H9 (cell line): ENCODE results near the gene POU2F3. TPM values are rescaled to one million over a fixed set of nuclear protein-coding genes. Genes with fewer than 3 reads are reported as not detected.

ENCODE experiments used
- DNase-seq: peaks from one replicate; pipeline ENCODE4 v3.0.0-alpha.2; 2017
- H2AFZ ChIP-seq: one replicate; pipeline ENCODE4 v1.6.1; 2013; ENCODE audit warnings: mild to moderate bottlenecking, low read length, control low read depth, moderate library complexity
- H2AK5ac ChIP-seq: 2 replicates; pipeline ENCODE4 v1.6.1; 2013; ENCODE audit warnings: low read length, control low read depth, mixed read lengths; ENCODE audit not compliant: insufficient read length
- H2BK120ac ChIP-seq: one replicate; pipeline ENCODE4 v1.6.1; 2013; ENCODE audit warnings: low read depth, mild to moderate bottlenecking, low read length, control low read depth, inconsistent platforms; ENCODE audit not compliant: poor library complexity, severe bottlenecking
- H2BK12ac ChIP-seq: 2 replicates; pipeline ENCODE4 v1.6.1; 2013; ENCODE audit warnings: low read length, control low read depth, mixed read lengths, low read depth; ENCODE audit not compliant: insufficient read length
- H2BK15ac ChIP-seq: 2 replicates; pipeline ENCODE4 v1.6.1; 2013; ENCODE audit warnings: low read depth, low read length, control low read depth
- H2BK20ac ChIP-seq: one replicate; pipeline ENCODE4 v1.6.1; 2013; ENCODE audit warnings: low read depth, mild to moderate bottlenecking, low read length, control low read depth, inconsistent platforms; ENCODE audit not compliant: poor library complexity, severe bottlenecking
- H2BK5ac ChIP-seq: 2 replicates; pipeline ENCODE4 v1.6.1; 2013; ENCODE audit warnings: low read length, control low read depth, mixed read lengths; ENCODE audit not compliant: insufficient read length
- H3K14ac ChIP-seq: 2 replicates; pipeline ENCODE4 v1.6.1; 2013; ENCODE audit warnings: low read length, control low read depth; ENCODE audit not compliant: insufficient read depth
- H3K18ac ChIP-seq: 2 replicates; pipeline ENCODE4 v1.6.1; 2013; ENCODE audit warnings: low read depth, mild to moderate bottlenecking, mixed read lengths, low read length, control low read depth; ENCODE audit not compliant: insufficient read length
- H3K23ac ChIP-seq: 2 replicates; pipeline ENCODE4 v1.6.1; 2013; ENCODE audit warnings: low read length, control low read depth, mixed read lengths, low read depth; ENCODE audit not compliant: insufficient read length
- H3K23me2 ChIP-seq: 2 replicates; pipeline ENCODE4 v1.6.1; 2013; ENCODE audit warnings: low read depth, mild to moderate bottlenecking, mixed read lengths, low read length, control low read depth; ENCODE audit not compliant: insufficient read length, poor library complexity, severe bottlenecking
- H3K27ac ChIP-seq: 2 replicates; pipeline ENCODE4 v1.5.1; 2013; ENCODE audit warnings: low read length, control low read depth, mixed read lengths, low read depth; ENCODE audit not compliant: insufficient read length
- H3K27me3 ChIP-seq: 2 replicates; pipeline ENCODE4 v1.6.1; 2013; ENCODE audit warnings: low read length, control low read depth, inconsistent platforms; ENCODE audit not compliant: insufficient read depth
- H3K4ac ChIP-seq: 2 replicates; pipeline ENCODE4 v1.6.1; 2013; ENCODE audit warnings: low read depth, mild to moderate bottlenecking, control low read depth, inconsistent platforms, low read length, moderate library complexity
- H3K4me1 ChIP-seq: 2 replicates; pipeline ENCODE4 v1.6.1; 2013; ENCODE audit warnings: low read length, control low read depth, inconsistent platforms; ENCODE audit not compliant: insufficient read depth
- H3K4me2 ChIP-seq: 2 replicates; pipeline ENCODE4 v1.6.1; 2013; ENCODE audit warnings: low read length, control low read depth, mixed read lengths; ENCODE audit not compliant: insufficient read length, insufficient read depth
- H3K56ac ChIP-seq: 2 replicates; pipeline ENCODE4 v1.6.1; 2013; ENCODE audit warnings: low read depth, mild to moderate bottlenecking, mixed read lengths, low read length, control low read depth; ENCODE audit not compliant: insufficient read length
- H3K79me1 ChIP-seq: 2 replicates; pipeline ENCODE4 v1.6.1; 2013; ENCODE audit warnings: low read depth, mild to moderate bottlenecking, moderate library complexity, low read length, control low read depth, inconsistent platforms; ENCODE audit not compliant: insufficient read depth, poor library complexity, severe bottlenecking
- H3K79me2 ChIP-seq: 2 replicates; pipeline ENCODE4 v1.6.1; 2013; ENCODE audit warnings: low read length, control low read depth, inconsistent platforms; ENCODE audit not compliant: insufficient read depth
- H3K9ac ChIP-seq: 2 replicates; pipeline ENCODE4 v1.6.1; 2013; ENCODE audit warnings: low read length, control low read depth, mixed read lengths; ENCODE audit not compliant: insufficient read length; ENCODE audit errors: extremely low read depth
- H3K9me3 ChIP-seq: one replicate; pipeline ENCODE4 v1.6.1; 2013; ENCODE audit warnings: low read depth, low read length, inconsistent platforms; ENCODE audit not compliant: control insufficient read depth
- H3T11ph ChIP-seq: one replicate; pipeline ENCODE4 v1.6.1; 2013; ENCODE audit warnings: mild to moderate bottlenecking, low read length, control low read depth, inconsistent platforms
- H4K20me1 ChIP-seq: one replicate; pipeline ENCODE4 v1.6.1; 2013; ENCODE audit not compliant: control insufficient read depth, insufficient read length, insufficient read depth
- H4K5ac ChIP-seq: 2 replicates; pipeline ENCODE4 v1.6.1; 2013; ENCODE audit warnings: low read depth, mild to moderate bottlenecking, mixed read lengths, low read length, control low read depth; ENCODE audit not compliant: insufficient read length
- H4K8ac ChIP-seq: replicated peaks from 2 replicates; pipeline ENCODE4 v1.6.1; 2013; ENCODE audit warnings: low read length, control low read depth, mixed read lengths, low read depth; ENCODE audit not compliant: insufficient read length
- H4K91ac ChIP-seq: 2 replicates; pipeline ENCODE4 v1.6.1; 2013; ENCODE audit warnings: low read depth, mild to moderate bottlenecking, moderate library complexity, mixed read lengths, low read length, control low read depth; ENCODE audit not compliant: insufficient read length
- H3K27ac Mint-ChIP-seq, 3 experiments: 2 replicates in 2 of 3; 3 replicates in 1 of 3; pipeline ENCODE4 v1.8.0; 2020 to 2021; ENCODE audit warnings: mixed read lengths in 3 of 3, mild to moderate bottlenecking in 1 of 3, moderate library complexity in 1 of 3
- H3K27me3 Mint-ChIP-seq: 2 replicates; pipeline ENCODE4 v1.8.0; 2021; ENCODE audit warnings: low read depth, mild to moderate bottlenecking, moderate library complexity, mixed read lengths
- H3K36me3 Mint-ChIP-seq, 3 experiments: 2 replicates in 2 of 3; 3 replicates in 1 of 3; pipeline ENCODE4 v1.8.0; 2020 to 2021; ENCODE audit warnings: low read depth in 3 of 3, mixed read lengths in 3 of 3; ENCODE audit not compliant: insufficient read depth in 1 of 3
- H3K4me1 Mint-ChIP-seq, 2 experiments: 2 replicates each; pipeline ENCODE4 v1.8.0; 2020; ENCODE audit warnings: mixed read lengths in 2 of 2
- H3K4me3 Mint-ChIP-seq, 2 experiments: 2 replicates in 1 of 2; 3 replicates in 1 of 2; pipeline ENCODE4 v1.8.0; 2020 to 2021; ENCODE audit warnings: mild to moderate bottlenecking in 2 of 2, mixed read lengths in 2 of 2, moderate library complexity in 1 of 2
- H3K9me3 Mint-ChIP-seq, 2 experiments: 2 replicates in 1 of 2; 3 replicates in 1 of 2; pipeline ENCODE4 v1.8.0; 2020; ENCODE audit warnings: mild to moderate bottlenecking in 2 of 2, mixed read lengths in 2 of 2, moderate library complexity in 1 of 2
- WGBS: extraction: QIAGEN DNeasy Blood & Tissue Kit; methylation state at CpG from one replicate; pipeline ENCODE4 v1.1.7; 2013; ENCODE audit warnings: missing lambda C conversion rate, low lambda C conversion rate, mixed read lengths; ENCODE audit not compliant: insufficient read length; ENCODE audit errors: extremely low coverage; 5-methylcytosine and 5-hydroxymethylcytosine counted together
- total RNA-seq: library from RNA; stranded (reverse); gene quantifications from 2 replicates; pipeline ENCODE4 v1.2.1, GENCODE V29; 2021
- TF ChIP-seq, protein P1 (sequence below): fragments of 200-600 bp; sonication (generic); conservative IDR thresholded peaks from 3 replicates; pipeline ENCODE4 v1.8.0; 2021; ENCODE audit warnings: antibody characterized with exemption, mild to moderate bottlenecking

The POU2F3 gene
- total RNA-seq, 1 experiment from 2014 or later = 1.1 TPM

DNA sequence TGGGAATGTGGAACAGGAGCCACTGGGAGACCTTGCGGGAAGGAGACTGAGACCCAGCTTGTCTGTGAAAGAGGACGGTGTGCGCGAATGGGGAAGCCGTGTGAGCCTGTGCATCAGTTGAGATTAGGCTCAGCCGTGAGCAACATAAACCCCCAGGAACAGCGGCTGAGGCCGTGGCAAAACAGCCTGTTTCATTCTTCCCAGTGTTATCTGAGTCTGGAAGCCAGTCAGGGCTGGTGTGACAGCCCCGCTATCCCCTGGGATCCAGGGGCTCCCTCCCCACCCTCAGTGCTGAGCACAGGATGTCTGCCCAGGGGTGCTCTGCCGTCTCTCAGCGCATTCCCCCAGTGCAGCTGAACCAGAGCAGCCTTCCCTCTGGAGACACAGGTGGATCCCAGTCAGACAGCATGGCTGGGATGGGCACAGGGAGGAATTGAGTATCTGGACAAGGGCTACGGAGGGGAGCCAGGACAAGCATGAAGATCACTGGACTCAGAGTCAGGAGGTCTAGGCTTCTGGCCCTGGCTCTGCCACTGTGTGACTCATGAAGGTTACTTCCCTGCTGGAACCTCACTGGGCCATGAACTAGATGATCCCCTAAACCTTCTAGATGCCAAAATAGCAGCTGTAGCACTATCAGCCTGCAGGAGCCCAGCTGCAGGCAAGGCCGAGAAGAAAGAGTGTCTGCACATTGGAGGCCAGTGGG lies 20.6 kb upstream of the POU2F3 start:
- Histone ChIP-seq H2BK120ac (no peak overlapping the region), H3K79me2 (no peaks in the 10 kb centered on the region), H2BK12ac (no peak overlapping the region), H3K18ac (no peak overlapping the region), H3K79me1 (no peaks in the 10 kb centered on the region), H2BK5ac (no peak overlapping the region), H3K4ac (no peak overlapping the region), H3K27ac (no peak overlapping the region), H2AFZ (no peak overlapping the region), H3K4me2 (no peak overlapping the region), H3K9ac (no peak overlapping the region), H3K23ac (no peak overlapping the region), H2BK20ac (no peak overlapping the region), H4K20me1 (no peaks in the 10 kb centered on the region), H2AK5ac (no peak overlapping the region), H3K56ac (no peak overlapping the region), H3K9me3 (no peaks in the 10 kb centered on the region), H3K4me1 (no peaks in the 10 kb centered on the region), H4K91ac (no peak overlapping the region), H3K27me3 (peaks cover 21% of the 10 kb centered on the region), H3T11ph (no peak overlapping the region), H4K8ac (no peak overlapping the region), H2BK15ac (no peak overlapping the region), H3K14ac (no peak overlapping the region), H4K5ac (no peak overlapping the region), H3K23me2 (no peaks in the 10 kb centered on the region)
- no peaks in the 10 kb centered on the region for H3K9me3 Mint-ChIP-seq
- no peaks in the 10 kb centered on the region for H3K36me3 Mint-ChIP-seq
- TF ChIP-seq, protein P1, sequence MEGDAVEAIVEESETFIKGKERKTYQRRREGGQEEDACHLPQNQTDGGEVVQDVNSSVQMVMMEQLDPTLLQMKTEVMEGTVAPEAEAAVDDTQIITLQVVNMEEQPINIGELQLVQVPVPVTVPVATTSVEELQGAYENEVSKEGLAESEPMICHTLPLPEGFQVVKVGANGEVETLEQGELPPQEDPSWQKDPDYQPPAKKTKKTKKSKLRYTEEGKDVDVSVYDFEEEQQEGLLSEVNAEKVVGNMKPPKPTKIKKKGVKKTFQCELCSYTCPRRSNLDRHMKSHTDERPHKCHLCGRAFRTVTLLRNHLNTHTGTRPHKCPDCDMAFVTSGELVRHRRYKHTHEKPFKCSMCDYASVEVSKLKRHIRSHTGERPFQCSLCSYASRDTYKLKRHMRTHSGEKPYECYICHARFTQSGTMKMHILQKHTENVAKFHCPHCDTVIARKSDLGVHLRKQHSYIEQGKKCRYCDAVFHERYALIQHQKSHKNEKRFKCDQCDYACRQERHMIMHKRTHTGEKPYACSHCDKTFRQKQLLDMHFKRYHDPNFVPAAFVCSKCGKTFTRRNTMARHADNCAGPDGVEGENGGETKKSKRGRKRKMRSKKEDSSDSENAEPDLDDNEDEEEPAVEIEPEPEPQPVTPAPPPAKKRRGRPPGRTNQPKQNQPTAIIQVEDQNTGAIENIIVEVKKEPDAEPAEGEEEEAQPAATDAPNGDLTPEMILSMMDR = no peak
- peaks cover 20 to 32% of the 10 kb centered on the region in 2 experiments for H3K4me1 Mint-ChIP-seq
- H3K4me3 Mint-ChIP-seq = no peak overlapping the region
- H3K27ac Mint-ChIP-seq = no peak overlapping the region
- WGBS = no CpG with 5 or more reads among the region's 13 CpGs
- no peak for DNase-seq
- peaks cover 95% of the 10 kb centered on the region for H3K27me3 Mint-ChIP-seq
